ENCODE results near the gene SLC11A1.

The SLC11A1 gene

GRCh38 chr2:218342837-218343236 is 39.2 kb upstream of the SLC11A1 start:
- DNase-seq (ENCODE audit: low read depth) = no peak
- no peak for TF ChIP-seq CTCF (conservative IDR thresholded peaks at IDR 0.05; ENCODE audit: control insufficient read depth, insufficient read depth, low read depth, low read length)
- H3K4me3 ChIP-seq (ENCODE audit: control insufficient read depth, low read depth, low read length) = no peak overlapping the region

- no peak for TF ChIP-seq CTCF (conservative IDR thresholded peaks at IDR 0.05; ENCODE audit: control insufficient read depth, insufficient read depth, low read depth, low read length)
- DNase-seq (ENCODE audit: low read depth) = peak; percentile 42
- H3K4me3 ChIP-seq (ENCODE audit: control insufficient read depth, low read depth, low read length) = no peak overlapping the region
Measured at GRCh38 chr2:218343591-218343990, 38.5 kb upstream of the SLC11A1 start.

GRCh38 chr2:218344090-218344754 is 37.9 kb upstream of the SLC11A1 start:
- no peak for DNase-seq (ENCODE audit: low read depth)

GRCh38 chr2:218344755-218345417 is 37.2 kb upstream of the SLC11A1 start:
- no peak for DNase-seq (ENCODE audit: low read depth)
- no peak overlapping the region for H3K4me3 ChIP-seq (ENCODE audit: control insufficient read depth, low read depth, low read length)
- TF ChIP-seq CTCF (conservative IDR thresholded peaks at IDR 0.05; ENCODE audit: control insufficient read depth, insufficient read depth, low read depth, low read length) = no peak

More at GRCh38 chr2:218344090-218344754, 37.9 kb upstream of the SLC11A1 start:
- no peak overlapping the region for H3K4me3 ChIP-seq (ENCODE audit: control insufficient read depth, low read depth, low read length)
- TF ChIP-seq CTCF (conservative IDR thresholded peaks at IDR 0.05; ENCODE audit: control insufficient read depth, insufficient read depth, low read depth, low read length) = no peak

- no peak for TF ChIP-seq CTCF (conservative IDR thresholded peaks at IDR 0.05; ENCODE audit: control insufficient read depth, insufficient read depth, low read depth, low read length)
- no peak for DNase-seq (ENCODE audit: low read depth)
- no peak overlapping the region for H3K4me3 ChIP-seq (ENCODE audit: control insufficient read depth, low read depth, low read length)
Measured at GRCh38 chr2:218345491-218346236, 36.4 kb upstream of the SLC11A1 start.

GRCh38 chr2:218347172-218347571 is 34.9 kb upstream of the SLC11A1 start:
- no peak for DNase-seq (ENCODE audit: low read depth)
- no peak overlapping the region for H3K4me3 ChIP-seq (ENCODE audit: control insufficient read depth, low read depth, low read length)
- no peak for TF ChIP-seq CTCF (conservative IDR thresholded peaks at IDR 0.05; ENCODE audit: control insufficient read depth, insufficient read depth, low read depth, low read length)

Data from fibroblast of mammary gland (primary cell).